Measurements from ENCODE around the gene CNTNAP5.

DNA sequence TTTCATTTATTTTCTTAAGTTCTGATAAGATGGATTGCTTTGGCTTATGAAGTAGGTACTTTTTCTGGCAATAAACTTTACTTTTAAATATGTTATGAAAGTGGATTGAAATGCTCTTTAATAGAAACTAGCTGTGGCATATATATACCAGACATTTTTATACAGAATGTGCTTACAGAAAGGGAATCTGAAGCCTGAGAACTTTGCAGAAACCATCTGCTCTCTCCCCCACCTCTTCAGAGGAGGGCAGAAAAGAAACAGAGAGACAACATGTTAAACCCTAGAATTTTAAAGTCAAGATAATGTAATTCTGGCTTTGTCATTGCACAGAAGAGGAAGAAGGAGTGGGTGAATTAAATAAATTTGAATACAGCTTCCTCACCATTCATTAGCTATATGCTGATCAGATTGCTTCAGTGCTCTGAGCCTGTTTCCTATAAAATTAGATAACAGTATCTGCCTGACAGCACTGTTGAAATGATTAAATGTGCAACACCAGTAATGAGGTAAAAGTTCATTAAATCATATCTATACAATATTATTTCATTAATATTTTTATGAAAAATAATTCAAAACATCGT is 247.3 kb downstream of the CNTNAP5 start:
- no peak for TF ChIP-seq CTCF (IDR thresholded peaks at IDR 0.05; ENCODE audit: poor library complexity)
- no peak for TF ChIP-seq EZH2 (IDR thresholded peaks at IDR 0.05; ENCODE audit: borderline replicate concordance)
- TF ChIP-seq EZH2phosphoT487 (IDR thresholded peaks at IDR 0.05; ENCODE audit: low read depth, severe bottlenecking, unreplicated experiment) = no peak
